Activated B cell treated with CpG ODN at 0.5 μM for 24 hours (primary cell): ENCODE data around the gene DYNLT3. TPM values are rescaled to one million over a fixed set of nuclear protein-coding genes. Genes with fewer than 3 reads are reported as not detected.
A peak's percentile ranks its signal among the peaks of the same experiment; 100 is the strongest.

Source experiments
- ATAC-seq: fragments of 200-7000 bp; cut with Tn5 transposase; one replicate; pipeline ENCODE4 v1.10.0; 2021; ENCODE audit warnings: low read depth, mild to moderate bottlenecking, moderate library complexity
- CTCF ChIA-PET: fragments of 350-600 bp; sonication (Branson Sonifier 250); formaldehyde crosslinking; loops from one replicate; lab custom pipeline; 2021; ENCODE audit warnings: antibody characterized with exemption; lab: Charles Lee
- POLR2A ChIA-PET: fragments of 350-600 bp; sonication (Branson Sonifier 250); formaldehyde crosslinking; loops from one replicate; lab custom pipeline; 2021; ENCODE audit warnings: antibody characterized with exemption; lab: Charles Lee
- DNase-seq: peaks from one replicate; pipeline ENCODE4 v3.0.0; 2022
- H3K27ac Mint-ChIP-seq: one replicate; pipeline ENCODE4 v1.8.0; 2020; ENCODE audit warnings: mixed read lengths
- H3K27me3 Mint-ChIP-seq: one replicate; pipeline ENCODE4 v1.8.0; 2021; ENCODE audit warnings: mixed read lengths
- H3K36me3 Mint-ChIP-seq: one replicate; pipeline ENCODE4 v1.8.0; 2021; ENCODE audit warnings: low read depth, mixed read lengths
- H3K4me1 Mint-ChIP-seq: one replicate; pipeline ENCODE4 v1.8.0; 2021; ENCODE audit warnings: mixed read lengths
- H3K4me3 Mint-ChIP-seq: one replicate; pipeline ENCODE4 v1.8.0; 2020; ENCODE audit warnings: mild to moderate bottlenecking, mixed read lengths
- H3K9me3 Mint-ChIP-seq: one replicate; pipeline ENCODE4 v1.8.0; 2020; ENCODE audit warnings: mixed read lengths
- CTCF ChIP-seq: fragments of 200-600 bp; IDR thresholded peaks from one replicate; pipeline ENCODE4 v1.8.0; 2022; ENCODE audit warnings: antibody characterized with exemption, mild to moderate bottlenecking
- intact Hi-C: fragments of 100-400 bp; cut with micrococcal nuclease; formaldehyde crosslinking; loops from one replicate; pipeline ENCODE4 v1.15.1; 2024
- total RNA-seq: library from RNA; stranded (reverse); gene quantifications from 2 replicates; pipeline ENCODE4 v1.2.3, GENCODE V29; 2022

Gene DYNLT3
- total RNA-seq, 1 donor from 2014 or later = 19.1 TPM

DNA sequence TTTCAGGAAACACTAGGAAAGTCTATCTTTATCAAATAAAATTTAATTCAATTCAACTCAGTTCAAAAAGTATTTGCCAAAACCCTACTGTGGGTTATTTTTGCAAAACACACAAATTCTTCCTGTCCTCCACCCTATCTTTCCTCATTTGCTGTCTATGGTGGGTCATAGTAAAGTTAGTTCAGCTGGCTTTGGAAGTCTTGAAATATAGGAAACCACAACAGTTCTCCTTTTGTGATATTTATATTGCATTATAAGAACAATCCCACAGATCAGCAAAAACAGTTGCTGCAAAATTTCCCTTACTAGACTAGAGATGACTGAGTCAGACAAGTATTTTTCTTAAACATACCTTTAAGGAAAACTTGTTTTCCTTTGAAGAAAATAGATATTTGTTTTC is 45.3 kb downstream of the DYNLT3 start:
- Mint-ChIP-seq H3K27me3 (no peaks in the 10 kb centered on the region), H3K36me3 (peaks cover 82% of the 10 kb centered on the region), H3K4me3 (no peak overlapping the region), H3K4me1 (peaks cover 58% of the 10 kb centered on the region), H3K27ac (peak overlapping the region; percentile 46), H3K9me3 (no peaks in the 10 kb centered on the region)
- intact Hi-C loops = no loop called here
- ChIA-PET CTCF (no interaction called here), POLR2A (interaction anchor here (0.7 to 1.9 kb wide), 3 partner anchors 14 to 64 kb away, joined by 3 to 6 read pairs (median 5); no protein-coding TSS in a partner anchor)
- no peak for ATAC-seq
- TF ChIP-seq CTCF = no peak
- DNase-seq = no peak

- ChIA-PET POLR2A (no interaction called here), CTCF (no interaction called here)
- Mint-ChIP-seq H3K4me1 (peaks cover 61% of the 10 kb centered on the region), H3K4me3 (no peak overlapping the region), H3K9me3 (no peaks in the 10 kb centered on the region), H3K27ac (no peak overlapping the region), H3K27me3 (no peaks in the 10 kb centered on the region), H3K36me3 (peaks cover 80% of the 10 kb centered on the region)
- intact Hi-C loops = no loop called here
- DNase-seq (no peak), ATAC-seq (no peak)
- TF ChIP-seq CTCF = no peak
Observed at GRCh38 chrX:37800717-37801116, 46.7 kb downstream of the DYNLT3 start.

DNA sequence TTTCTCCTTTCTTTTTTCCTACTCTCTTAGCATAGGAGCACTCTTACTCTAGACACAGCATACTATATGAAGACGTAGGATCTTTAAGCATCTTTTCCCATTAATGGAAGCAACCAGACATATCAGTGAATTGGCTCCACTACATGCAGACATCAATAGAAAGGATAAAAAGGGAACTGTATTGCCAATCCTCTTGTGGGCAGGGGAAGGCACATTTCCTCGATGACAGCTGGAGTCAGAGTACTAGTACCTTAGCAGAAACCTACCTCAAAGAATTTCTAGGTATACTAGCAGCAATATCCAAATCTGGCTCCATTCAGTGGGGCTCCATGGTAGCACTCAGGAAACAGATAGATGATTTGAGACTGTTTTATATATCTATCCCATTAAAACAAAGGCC is 47.4 kb downstream of the DYNLT3 start:
- intact Hi-C loops = no loop called here
- Mint-ChIP-seq H3K36me3 (peaks cover 82% of the 10 kb centered on the region), H3K27ac (no peak overlapping the region), H3K9me3 (no peaks in the 10 kb centered on the region), H3K4me3 (no peak overlapping the region), H3K4me1 (peaks cover 69% of the 10 kb centered on the region), H3K27me3 (no peaks in the 10 kb centered on the region)
- ChIA-PET CTCF (interaction anchor here (1.1 kb wide), 1 partner anchor 54 kb away, joined by 3 read pairs; no protein-coding TSS in a partner anchor), POLR2A (interaction anchor here (1.4 to 1.5 kb wide), 2 partner anchors 15 to 18 kb away, joined by 3 to 4 read pairs; no protein-coding TSS in a partner anchor)
- DNase-seq (no peak), ATAC-seq (no peak)
- no peak for TF ChIP-seq CTCF

DNA sequence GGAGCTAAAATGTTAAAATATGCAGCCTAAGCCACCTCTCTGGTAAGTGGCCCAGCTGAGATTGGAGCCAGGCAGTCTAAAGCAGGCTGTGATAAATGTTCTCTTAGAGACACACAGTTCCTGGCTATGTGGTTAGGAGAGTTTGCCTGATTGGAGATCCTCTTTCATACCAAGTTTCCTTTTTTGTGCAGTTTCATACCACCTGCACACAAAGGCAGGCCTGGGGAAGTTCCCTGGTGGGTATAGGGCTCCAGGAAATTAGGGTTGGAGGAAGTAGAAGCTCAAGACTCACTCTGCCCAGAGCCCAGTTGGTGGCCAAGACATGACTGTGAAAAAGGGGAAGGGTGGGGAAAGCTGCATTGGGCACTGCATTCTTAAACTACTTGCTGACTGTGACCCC is 50.6 kb downstream of the DYNLT3 start:
- H3K4me3 Mint-ChIP-seq = peak overlapping the region; percentile 28
- intact Hi-C loops = loop anchor here (1.0 to 2.0 kb wide), 5 partner anchors 9 to 28 kb away; no protein-coding TSS in a partner anchor
- DNase-seq (no peak), ATAC-seq (peak; percentile 90)
- H3K27ac Mint-ChIP-seq = peak overlapping the region; percentile 79
- H3K4me1 Mint-ChIP-seq = peaks cover 79% of the 10 kb centered on the region
- ChIA-PET CTCF (interaction anchor here (1.4 to 1.9 kb wide), 3 partner anchors 20 to 51 kb away, joined by 3 to 7 read pairs (median 6); no protein-coding TSS in a partner anchor), POLR2A (interaction anchor here (0.8 to 3.3 kb wide), 11 partner anchors 10 to 51 kb away, joined by 3 to 23 read pairs (median 6); partner anchors contain the start of gene CYBB)
- peaks cover 86% of the 10 kb centered on the region for H3K36me3 Mint-ChIP-seq
- H3K9me3 Mint-ChIP-seq = no peaks in the 10 kb centered on the region
- no peaks in the 10 kb centered on the region for H3K27me3 Mint-ChIP-seq
- TF ChIP-seq CTCF = no peak

DNA sequence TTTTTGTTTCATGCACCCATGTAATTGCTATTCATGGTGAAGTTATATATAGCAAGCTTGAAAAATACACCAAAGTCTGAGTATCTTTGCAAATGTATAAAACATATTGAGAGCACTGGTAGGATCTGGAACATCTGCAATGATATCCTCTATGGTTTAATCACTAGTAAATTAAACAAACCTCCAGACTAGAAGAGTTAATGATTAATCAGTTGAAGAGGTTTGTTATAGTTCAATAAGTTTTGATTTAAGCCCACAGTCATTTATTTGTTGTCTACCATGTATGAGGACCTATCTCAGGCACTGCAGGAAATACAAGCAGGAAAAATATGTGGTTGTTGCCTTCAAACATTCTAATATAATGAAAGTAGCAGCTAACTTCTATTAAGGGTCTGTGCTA is 51.1 kb downstream of the DYNLT3 start:
- Mint-ChIP-seq H3K27ac (peak overlapping the region; percentile 79), H3K36me3 (peaks cover 86% of the 10 kb centered on the region), H3K4me1 (peaks cover 82% of the 10 kb centered on the region), H3K4me3 (peak overlapping the region; percentile 28), H3K9me3 (no peaks in the 10 kb centered on the region), H3K27me3 (no peaks in the 10 kb centered on the region)
- TF ChIP-seq CTCF = no peak
- ChIA-PET POLR2A (interaction anchor here (0.8 to 3.3 kb wide), 11 partner anchors 10 to 50 kb away, joined by 3 to 23 read pairs (median 6); partner anchors contain the start of gene CYBB), CTCF (interaction anchor here (1.4 to 1.9 kb wide), 3 partner anchors 21 to 51 kb away, joined by 3 to 7 read pairs (median 6); no protein-coding TSS in a partner anchor)
- no peak for ATAC-seq
- intact Hi-C loops = loop anchor here (2.0 kb wide), 3 partner anchors 14 to 28 kb away; no protein-coding TSS in a partner anchor
- no peak for DNase-seq

Other genes starting within 250 kb of the DYNLT3 start
- 0.11 and 0.24 TPM in 2 replicates for gene XK, start 161.8 kb downstream of the DYNLT3 start, total RNA-seq
- 155 and 165 TPM in 2 replicates for gene CYBB, start 67.5 kb downstream of the DYNLT3 start, total RNA-seq
- not detected in 2 replicates for gene SYTL5, start 159.0 kb upstream of the DYNLT3 start, total RNA-seq